Dedifferentiated amniotic fluid mesenchymal stem cell (primary cell): ENCODE measurements around the gene WRNIP1.
A peak's percentile ranks its signal among the peaks of the same experiment; 100 is the strongest.

Source experiments
- DNase-seq: peaks from one replicate; pipeline ENCODE4 v3.0.0-alpha.2; 2016; ENCODE audit errors: extremely low spot score

The WRNIP1 gene

GRCh38 chr6:2765166-2765895, at the start of gene WRNIP1:
WRNIP1 (plus strand) TSS chr6:2765393; CDS start chr6:2765623, 230 bp downstream.
- DNase-seq, result peak; percentile 99

GRCh38 chr6:2715737-2716136, 49.5 kb upstream of the WRNIP1 start:
- no peak for DNase-seq

- no peak for DNase-seq
These were observed 48.1 kb upstream of the WRNIP1 start for GRCh38 chr6:2716936-2717700.

DNA sequence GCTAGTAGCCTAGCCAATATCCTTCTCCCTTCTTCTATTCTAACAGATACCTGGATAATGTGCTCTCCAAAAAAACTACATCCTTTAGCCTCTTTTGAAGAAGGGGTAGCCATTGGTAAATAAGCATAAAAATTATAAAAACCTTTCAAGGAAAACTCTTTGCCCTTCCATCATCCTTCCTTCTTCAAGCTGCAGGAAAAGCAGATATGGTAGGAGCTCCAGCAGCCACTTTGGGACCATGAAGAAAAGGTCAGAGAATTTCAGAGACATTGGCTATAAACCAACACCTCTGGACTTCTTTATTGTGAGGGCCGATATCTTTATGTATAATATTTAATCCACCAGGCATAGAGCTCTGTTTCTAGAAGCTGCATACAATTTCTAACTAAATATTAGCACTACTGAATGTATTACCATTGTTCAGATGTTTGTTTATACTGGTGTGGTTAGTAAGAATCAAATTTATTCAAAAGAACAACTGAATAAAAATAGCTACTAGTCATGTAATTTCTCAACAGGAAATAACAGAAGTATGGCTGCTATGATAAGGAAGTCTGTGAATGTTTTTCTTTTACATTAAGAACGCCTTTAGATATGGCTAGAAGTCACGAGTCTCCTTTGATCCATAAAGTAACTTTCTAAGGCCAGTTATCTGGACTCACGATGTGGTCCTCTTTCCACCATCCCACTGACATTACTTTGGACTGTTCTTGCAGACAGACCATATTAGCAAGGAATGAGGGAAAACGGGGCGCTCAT, 46.7 kb upstream of the WRNIP1 start:
- no peak for DNase-seq

- no peak for DNase-seq
These were observed 46.1 kb upstream of the WRNIP1 start for GRCh38 chr6:2719093-2719455.

GRCh38 chr6:2721219-2721618, 44.0 kb upstream of the WRNIP1 start:
- DNase-seq, result no peak

GRCh38 chr6:2725364-2725988, 39.7 kb upstream of the WRNIP1 start:
- no peak for DNase-seq

DNA sequence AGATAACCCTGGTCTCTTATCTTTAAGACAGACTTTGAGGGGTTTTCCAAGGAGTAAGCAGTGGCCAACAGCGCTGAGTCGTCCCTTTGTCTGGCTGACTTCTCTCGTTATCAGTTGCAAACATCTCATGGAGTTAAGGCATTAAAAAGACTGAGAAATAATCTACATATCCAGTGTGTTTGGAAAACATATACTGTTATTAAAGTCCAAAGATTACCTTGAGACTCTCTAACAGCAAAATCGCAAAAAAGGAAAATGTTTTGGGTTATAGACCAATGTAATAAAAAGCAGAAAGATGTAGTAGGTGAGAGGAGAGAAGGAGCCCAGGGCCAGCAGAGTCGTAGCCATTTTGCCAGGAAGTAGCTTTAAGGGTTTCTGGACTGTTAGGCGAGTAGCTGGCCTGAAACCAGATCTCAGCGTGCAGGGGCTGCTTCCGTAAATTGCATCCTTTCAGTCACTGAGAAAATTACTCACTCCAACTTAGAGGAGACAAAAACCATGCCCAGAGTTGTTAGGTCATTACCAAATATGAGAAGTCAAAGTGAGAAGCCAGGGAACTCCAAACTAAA, 39.1 kb upstream of the WRNIP1 start:
- DNase-seq, result no peak

DNA sequence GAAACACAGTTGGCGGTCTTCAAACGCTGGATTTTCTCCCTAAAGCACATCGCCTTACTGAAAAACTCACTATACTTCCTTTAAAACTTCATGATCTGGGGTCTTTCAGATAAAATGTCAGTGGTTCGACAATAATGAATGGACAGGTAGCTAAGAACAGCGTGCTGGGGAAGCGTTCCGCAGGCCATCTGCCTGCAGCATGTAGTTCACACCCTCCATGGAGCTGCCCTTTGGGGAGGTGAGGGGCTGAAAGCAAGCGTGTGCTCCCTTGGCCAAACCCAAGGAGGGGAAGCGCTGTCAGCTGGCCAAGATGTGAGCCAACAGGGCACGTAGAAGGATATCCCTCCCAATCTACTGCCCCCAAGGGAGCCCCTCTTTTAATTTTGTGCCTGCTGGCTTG, 35.3 kb upstream of the WRNIP1 start:
- no peak for DNase-seq

DNA sequence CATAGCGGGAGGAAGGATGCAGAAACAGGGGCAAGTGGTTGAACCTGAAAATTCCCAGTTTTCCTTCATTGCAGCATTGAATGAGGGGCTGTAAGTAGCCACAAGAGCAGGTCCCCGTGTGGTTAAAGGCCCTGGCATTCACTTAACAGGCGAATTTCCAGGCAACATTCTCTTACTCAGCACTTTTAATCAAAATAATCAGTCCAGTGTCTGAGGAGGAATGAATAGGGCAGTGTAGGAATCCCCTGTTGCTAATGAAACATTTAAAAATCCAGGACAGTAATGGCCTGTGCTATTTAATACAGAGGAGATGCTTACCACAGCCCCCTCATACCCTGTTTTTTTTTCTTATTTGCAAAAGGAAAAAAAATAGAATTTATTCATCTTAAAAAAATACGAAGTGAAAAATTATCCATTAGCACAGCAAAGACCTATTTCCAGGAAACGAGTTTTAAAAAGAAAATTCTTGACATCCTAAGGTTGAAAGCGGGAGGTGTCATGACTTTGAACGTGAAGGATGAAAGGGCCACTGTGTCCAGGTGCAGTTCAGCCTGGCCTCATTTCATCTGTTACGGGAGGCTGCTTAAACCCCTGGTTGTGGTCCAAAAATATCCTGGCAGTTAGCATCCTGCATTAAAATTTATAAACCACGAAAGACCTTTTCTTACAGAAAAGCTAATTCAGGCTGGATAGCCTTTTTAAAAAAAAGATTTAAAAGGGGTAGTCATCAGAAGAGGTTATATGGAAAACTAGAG, 34.7 kb upstream of the WRNIP1 start:
- DNase-seq, result no peak

DNA sequence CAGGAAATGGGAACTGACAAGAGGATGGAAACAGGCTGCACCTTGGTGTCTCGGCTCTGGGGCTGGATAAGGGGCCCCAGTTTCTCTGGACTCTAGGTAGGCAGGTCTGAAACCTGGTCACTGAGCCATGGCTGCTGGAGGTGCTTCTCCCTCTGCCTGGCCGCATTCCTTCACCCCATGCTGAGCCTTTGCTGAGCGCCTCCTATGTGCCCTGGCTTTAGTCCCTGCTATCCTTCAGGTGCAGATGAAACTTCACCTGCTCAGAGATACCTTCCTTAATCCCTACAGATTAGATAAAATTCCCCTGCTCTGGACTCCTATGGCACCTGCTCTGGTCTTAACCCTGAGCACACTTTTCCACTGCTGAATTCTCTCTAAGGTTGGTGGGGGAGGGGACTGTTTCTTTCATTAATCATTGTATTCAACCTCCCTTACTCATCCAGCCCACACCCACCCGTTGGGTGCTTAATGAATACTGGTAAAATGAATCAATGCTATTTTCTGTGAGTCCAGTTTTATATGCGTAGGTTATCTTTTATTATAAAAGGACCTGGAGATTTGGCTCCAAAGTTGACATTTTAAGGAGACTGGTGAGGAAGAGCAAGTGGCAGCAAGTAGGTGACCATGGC, 33.8 kb upstream of the WRNIP1 start:
- DNase-seq, result no peak

DNA sequence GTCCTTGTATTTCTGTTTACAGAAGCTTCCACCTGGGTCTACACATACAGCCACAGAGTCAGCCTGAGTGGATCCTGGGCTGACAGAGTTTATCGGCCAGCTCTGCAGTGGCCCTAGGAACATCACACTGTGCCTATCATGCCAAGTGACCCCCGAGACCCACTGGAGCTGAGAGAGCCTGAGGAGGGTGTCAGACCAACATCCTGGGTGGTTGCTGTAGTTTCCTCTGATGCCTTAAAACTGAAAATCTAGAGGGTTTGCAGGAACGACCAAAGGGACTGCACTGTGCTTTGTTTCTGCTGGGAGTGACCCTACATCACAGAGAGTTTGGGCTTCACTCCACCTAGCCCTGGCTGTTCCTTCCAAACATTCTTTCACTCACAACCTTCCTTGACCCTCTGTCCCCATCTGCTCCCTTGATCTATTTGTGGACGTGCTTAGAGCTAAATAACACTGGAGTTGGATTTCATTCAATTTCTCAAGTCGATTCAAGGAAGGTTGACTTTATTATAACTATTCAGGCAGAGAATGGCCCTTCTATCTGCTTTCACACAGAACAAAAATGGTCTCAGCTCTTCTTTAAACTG, 32.6 kb upstream of the WRNIP1 start:
- no peak for DNase-seq

DNA sequence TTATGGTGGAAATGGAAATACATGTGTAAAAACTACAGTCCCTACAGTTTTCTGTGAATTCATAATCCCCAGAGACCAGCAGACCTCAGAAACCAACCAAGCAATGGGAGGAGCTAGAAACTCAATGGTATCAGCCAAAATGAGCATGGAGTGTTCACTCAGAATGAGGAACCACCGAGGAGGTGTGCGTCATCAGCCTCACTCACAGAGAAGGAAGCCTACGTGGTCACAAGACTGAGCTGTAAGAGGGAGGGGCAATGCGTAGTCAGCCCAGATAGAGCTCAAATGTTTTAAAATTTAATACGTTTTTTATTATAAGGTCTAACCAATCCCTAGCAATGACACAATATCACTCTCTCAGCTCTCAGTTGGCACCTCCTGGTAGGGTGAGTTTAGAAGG, 31.9 kb upstream of the WRNIP1 start:
- DNase-seq, result no peak

DNA sequence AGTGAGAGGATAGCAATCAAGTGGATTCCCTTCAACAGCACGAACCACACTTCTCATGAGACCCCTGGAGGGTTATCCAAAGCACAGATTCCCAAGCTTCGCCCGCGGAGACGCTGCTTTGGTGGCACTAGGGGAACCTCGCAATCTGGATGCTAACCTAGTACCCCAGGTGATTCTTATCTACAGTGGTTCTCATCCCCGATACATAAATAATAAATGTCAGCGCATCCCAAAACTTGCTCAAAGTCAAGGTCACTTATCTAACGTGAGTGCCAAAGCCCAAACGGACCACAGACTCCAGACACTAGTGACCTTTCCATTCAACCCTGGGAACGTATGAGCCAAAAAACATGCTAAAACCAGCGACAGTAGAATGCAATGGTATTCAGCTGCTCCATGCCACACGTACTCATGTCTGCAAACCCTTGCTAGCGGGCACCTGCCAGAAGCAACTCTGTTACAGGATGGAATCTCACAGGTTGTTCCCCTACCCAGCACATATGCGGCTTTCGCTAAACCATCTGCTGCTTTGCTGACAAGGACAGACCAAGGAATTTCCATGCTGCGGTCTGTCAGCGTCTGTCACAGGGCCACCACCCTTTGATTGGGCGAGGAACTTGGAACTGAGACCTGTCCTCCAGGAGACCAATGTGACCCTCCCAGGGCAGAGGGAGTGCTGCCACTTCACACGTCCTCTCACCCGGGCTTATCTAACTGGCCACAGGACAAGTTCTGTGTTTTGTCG, 31.3 kb upstream of the WRNIP1 start:
- DNase-seq, result no peak

DNA sequence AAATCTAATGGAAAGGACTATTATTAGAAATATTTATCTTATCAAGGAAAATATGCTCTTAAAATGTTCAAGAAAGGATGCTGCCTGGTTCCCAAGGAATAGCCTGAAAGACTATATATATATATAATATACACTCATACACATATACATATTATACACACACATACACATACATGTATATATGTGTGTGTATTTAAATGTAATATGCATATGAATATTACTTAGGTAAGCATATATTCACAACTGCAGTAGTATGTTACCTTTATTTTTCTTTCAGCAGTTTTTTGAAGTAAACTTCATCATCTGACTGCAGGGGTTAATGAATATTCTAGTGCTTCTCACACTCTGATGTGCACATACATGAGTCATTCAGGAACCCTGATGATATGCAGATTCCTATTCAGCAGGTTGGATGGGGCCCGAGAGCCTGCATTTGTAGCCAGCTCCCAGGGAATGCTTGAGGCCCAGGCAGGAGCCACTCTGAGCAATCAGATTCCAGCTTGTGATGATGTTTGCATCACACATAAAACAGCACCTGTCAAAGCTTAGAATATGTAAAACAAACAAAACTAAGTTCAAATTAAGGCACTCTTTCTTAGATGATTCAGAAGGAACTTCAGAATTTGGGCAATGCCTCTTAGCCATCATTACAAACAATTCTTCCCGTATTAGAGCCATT, 30.6 kb upstream of the WRNIP1 start:
- DNase-seq, result no peak

DNA sequence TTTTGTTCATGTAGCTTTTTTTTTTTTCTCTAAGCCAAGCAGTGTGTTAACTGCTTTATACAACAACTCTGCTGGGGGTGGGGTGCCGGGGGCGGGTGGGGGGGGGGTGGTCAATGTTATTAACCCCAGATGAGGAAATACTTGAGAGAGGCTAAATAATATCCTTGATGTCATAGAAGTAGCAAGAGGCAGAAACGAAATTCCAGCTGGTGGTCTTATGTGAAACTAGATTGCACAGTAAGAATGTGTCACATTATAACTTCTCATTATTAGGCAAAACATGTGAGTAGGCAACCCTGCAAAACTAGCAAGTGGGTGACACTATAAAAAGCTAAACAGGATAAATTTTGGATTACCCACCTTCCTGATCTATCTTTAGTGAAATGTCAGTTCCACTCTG, 27.3 kb upstream of the WRNIP1 start:
- DNase-seq, result no peak

GRCh38 chr6:2738373-2738979, 26.7 kb upstream of the WRNIP1 start:
- peak; percentile 72 for DNase-seq

- DNase-seq, result no peak
These were observed 25.9 kb upstream of the WRNIP1 start for GRCh38 chr6:2739335-2739734.

- DNase-seq, result no peak
These were observed 24.6 kb upstream of the WRNIP1 start for GRCh38 chr6:2740581-2740980.
